T-helper 1 cell treated with Interleukin-12 subunit alpha and Interleukin-12 subunit beta and Interleukin-4 antibody, amounts not matched to agents 30 ng/mL and 1 ng/mL, for 36 hours (primary cell): Measurements from ENCODE around the gene GRAPL. TPM values are rescaled to one million over a fixed set of nuclear protein-coding genes. Genes with fewer than 3 reads are reported as not detected.
"Not testable (repeated sequence)": the region's sequence is repeated elsewhere in the genome, so short reads cannot be mapped to it uniquely, and the experiment has no call there.

Experiments
- intact Hi-C: fragments of 100-400 bp; cut with micrococcal nuclease; formaldehyde crosslinking; loops from one replicate; pipeline ENCODE4 v1.15.1; 2024
- total RNA-seq: library from RNA; stranded (reverse); gene quantifications from 2 replicates; pipeline ENCODE4 v1.2.3, GENCODE V29; 2022

The GRAPL gene
- 22.9 and 23.2 TPM in 2 replicates for total RNA-seq

- intact Hi-C loops: not testable (repeated sequence)
Observed at GRCh38 chr17:19127148-19127980, at the start of gene GRAPL. GRAPL (plus strand) TSS chr17:19127589; CDS start chr17:19127620, 31 bp downstream.

- intact Hi-C loops: not testable (repeated sequence)
Observed at GRCh38 chr17:19088804-19089685, 38.3 kb upstream of the GRAPL start.

GRCh38 chr17:19090058-19090772 is 37.2 kb upstream of the GRAPL start:
- intact Hi-C loops: not testable (repeated sequence)

- intact Hi-C loops: not testable (repeated sequence)
Observed at GRCh38 chr17:19092737-19093683, 34.4 kb upstream of the GRAPL start.

- intact Hi-C loops: not testable (repeated sequence)
Observed at GRCh38 chr17:19093684-19094438, 33.5 kb upstream of the GRAPL start.

- intact Hi-C loops: not testable (repeated sequence)
Observed at GRCh38 chr17:19108517-19108916, 18.9 kb upstream of the GRAPL start.

GRCh38 chr17:19110189-19111097 is 16.9 kb upstream of the GRAPL start:
- intact Hi-C loops: not testable (repeated sequence)

GRCh38 chr17:19111111-19111711 is 16.2 kb upstream of the GRAPL start:
- intact Hi-C loops: not testable (repeated sequence)

GRCh38 chr17:19111801-19112458 is 15.5 kb upstream of the GRAPL start:
- intact Hi-C loops: not testable (repeated sequence)

- intact Hi-C loops: not testable (repeated sequence)
Observed at GRCh38 chr17:19112459-19112826, 14.9 kb upstream of the GRAPL start.

- intact Hi-C loops: not testable (repeated sequence)
Observed at GRCh38 chr17:19118695-19119094, 8.7 kb upstream of the GRAPL start.

- intact Hi-C loops: not testable (repeated sequence)
Observed at GRCh38 chr17:19125289-19125688, 2.1 kb upstream of the GRAPL start.

- intact Hi-C loops: not testable (repeated sequence)
Observed at GRCh38 chr17:19129500-19129899, 2.1 kb downstream of the GRAPL start.

- intact Hi-C loops: not testable (repeated sequence)
Observed at GRCh38 chr17:19131108-19131507, 3.7 kb downstream of the GRAPL start.

GRCh38 chr17:19131772-19132171 is 4.4 kb downstream of the GRAPL start:
- intact Hi-C loops: not testable (repeated sequence)

GRCh38 chr17:19133793-19134192 is 6.4 kb downstream of the GRAPL start:
- intact Hi-C loops: not testable (repeated sequence)

GRCh38 chr17:19135391-19135790 is 8.0 kb downstream of the GRAPL start:
- intact Hi-C loops: not testable (repeated sequence)

- intact Hi-C loops: not testable (repeated sequence)
Observed at GRCh38 chr17:19136138-19136537, 8.7 kb downstream of the GRAPL start.
